Placental pericyte (primary cell): ENCODE results near the gene ABCE1. TPM values are rescaled to one million over a fixed set of nuclear protein-coding genes. Genes with fewer than 3 reads are reported as not detected.

ENCODE experiments used
- small RNA-seq: library from RNA; depleted of rRNA; stranded (forward); fragments of <200 nt; gene quantifications from one replicate; pipeline ENCODE3, GENCODE V24; 2012; ENCODE audit warnings: low replicate concordance
- total RNA-seq: library from RNA; depleted of rRNA; stranded (reverse); fragments of >200 nt; gene quantifications from 2 replicates; pipeline ENCODE4 v1.2.3, GENCODE V29; 2012

ABCE1 gene
- 73.7 and 159 TPM in 2 replicates for total RNA-seq

DNA sequence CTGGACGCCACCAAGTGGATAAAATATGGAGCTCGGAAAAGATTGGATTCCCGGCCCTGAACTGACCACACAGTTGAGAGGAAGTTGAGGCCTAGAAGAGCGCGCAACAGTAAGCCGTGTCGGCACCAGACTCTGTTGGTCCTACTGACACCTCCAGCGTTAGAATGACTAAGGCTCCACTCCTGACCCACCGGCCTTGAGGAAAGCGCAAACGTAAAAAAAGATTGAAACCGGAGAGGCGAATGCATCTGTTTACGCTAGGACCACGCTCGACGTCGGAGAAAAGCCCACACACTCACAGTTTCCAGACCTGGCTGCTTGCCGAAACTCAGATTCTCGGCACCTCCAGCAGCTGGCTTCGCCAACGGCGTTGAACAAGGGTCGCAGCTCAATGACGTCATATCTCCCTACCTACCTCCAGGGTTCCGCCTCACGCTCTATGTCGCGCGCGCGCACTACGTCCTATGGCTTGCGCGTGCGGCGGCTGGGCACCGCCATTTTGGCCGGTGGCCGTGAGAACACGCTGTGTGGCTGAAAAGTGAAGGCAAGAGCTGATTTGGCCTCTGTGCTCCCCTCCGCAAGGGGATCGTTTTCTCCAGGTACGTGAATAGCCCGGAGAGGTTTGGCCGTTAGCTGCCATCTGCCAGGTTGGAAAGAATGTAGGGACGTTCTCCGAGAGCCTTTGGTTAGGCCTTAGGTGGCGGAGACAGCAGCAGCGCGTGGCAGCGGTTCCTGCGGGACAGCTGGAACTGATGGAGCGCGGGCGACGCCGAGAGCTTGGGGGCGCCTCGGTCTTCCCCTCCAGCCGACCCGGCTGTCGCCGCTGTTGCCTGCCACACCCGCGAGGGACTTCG lies at the start of gene ABCE1, which contains the start of gene ANAPC10:
Gene ABCE1 (plus strand): TSS at position 491 of the 854 bp plus-strand sequence. CDS start 6,102 bp downstream, outside the sequence.
Gene ANAPC10 (minus strand): TSS at position 376 of the 854 bp plus-strand sequence. CDS start 2,097 bp downstream, outside the sequence.

Small RNA genes within 50 kb of the gene (small RNA-seq; reads per million reads assigned to genes)
- not detected for gene RF00019

Other genes with a start within 250 kb of the ABCE1 start
- 15.1 and 23.5 TPM in 2 replicates for gene ANAPC10, start 115 bp upstream of the ABCE1 start, total RNA-seq
- 20.4 and 48.0 TPM in 2 replicates for gene OTUD4, start 82.3 kb downstream of the ABCE1 start, total RNA-seq